ENCODE measurements around the gene TBCEL. TPM values are rescaled to one million over a fixed set of nuclear protein-coding genes. Genes with fewer than 3 reads are reported as not detected.

The TBCEL gene
- total RNA-seq, 4 donors from 2014 or later = 14.1 to 38.6 (median 16.4) TPM

GRCh38 chr11:121132211-121132976, 108.5 kb downstream of the TBCEL start:
- ATAC-seq (ENCODE audit: low FRiP score) (no peak), DNase-seq (ENCODE audit: low spot score) (no peak)
- TF ChIP-seq CTCF (IDR thresholded peaks at IDR 0.05) = no peak

DNA sequence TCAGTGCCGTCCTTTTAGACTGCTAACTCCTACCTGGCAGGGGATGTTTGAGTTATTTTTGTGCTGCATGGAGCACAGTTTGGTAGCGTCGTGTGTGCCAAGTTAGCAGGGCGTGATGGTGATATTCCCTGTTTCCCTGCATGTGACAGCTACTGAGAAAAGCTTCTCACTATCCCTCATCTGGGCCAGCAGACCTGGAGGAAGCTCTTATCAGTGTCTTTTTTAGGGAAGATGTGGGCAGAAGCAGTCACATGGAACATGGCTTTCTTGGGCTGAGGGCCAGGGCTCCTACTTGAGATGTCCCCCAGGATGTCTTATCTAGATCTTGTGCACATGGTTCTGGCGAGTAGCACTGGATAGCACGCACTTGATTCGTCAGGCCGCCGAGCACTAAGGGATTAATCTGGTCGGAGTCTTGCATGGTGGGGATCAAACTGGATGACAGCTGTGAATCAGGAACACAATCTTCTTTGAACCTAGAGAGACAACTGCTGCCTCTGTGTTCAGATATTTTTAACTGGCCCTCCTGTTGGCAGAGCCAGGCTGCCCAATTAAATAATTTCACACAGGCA, 110.9 kb downstream of the TBCEL start:
- no peak for DNase-seq (ENCODE audit: low spot score)
- ATAC-seq (ENCODE audit: low FRiP score) = no peak
- TF ChIP-seq CTCF (IDR thresholded peaks at IDR 0.05) = no peak

DNA sequence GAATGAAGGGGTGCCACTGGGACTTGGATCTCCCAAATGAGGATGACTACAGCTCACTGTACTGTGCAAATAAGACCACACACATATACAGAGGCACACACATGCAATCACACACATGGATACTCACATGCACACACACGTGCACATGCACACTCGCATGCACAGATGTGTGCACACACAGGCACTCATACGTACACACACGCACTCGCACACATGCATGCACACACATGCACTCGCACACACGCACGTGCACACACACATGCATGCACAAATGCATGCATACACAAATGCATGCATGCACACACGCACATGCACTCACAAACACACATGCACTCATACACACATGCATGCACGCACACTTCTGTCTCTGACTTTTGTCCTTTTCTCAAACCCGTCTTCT, 113.1 kb downstream of the TBCEL start:
- no peak for ATAC-seq (ENCODE audit: low FRiP score)
- TF ChIP-seq CTCF (IDR thresholded peaks at IDR 0.05) = no peak
- DNase-seq (ENCODE audit: low spot score) = no peak

DNA sequence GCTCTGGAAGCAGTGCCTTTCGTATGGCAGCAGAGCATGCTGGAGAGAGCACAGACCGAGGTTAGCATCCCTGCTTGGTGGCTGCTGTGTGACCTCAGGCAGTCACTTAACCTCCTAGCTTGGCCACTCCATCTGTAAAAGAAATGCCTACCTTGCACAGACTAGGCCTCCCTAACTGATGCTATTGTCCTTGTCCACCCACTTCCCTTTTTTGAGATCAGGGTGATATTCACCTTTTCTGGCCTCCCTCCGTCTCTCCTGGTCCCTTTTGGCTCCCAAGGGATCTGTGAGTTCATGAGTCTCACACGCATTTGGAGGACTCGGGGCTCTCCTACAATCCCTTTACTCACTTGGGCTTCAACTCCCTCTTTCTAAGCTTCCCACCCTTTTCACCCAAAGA, 114.4 kb downstream of the TBCEL start:
- DNase-seq (ENCODE audit: low spot score) (no peak), ATAC-seq (ENCODE audit: low FRiP score) (no peak)
- no peak for TF ChIP-seq CTCF (IDR thresholded peaks at IDR 0.05)

DNA sequence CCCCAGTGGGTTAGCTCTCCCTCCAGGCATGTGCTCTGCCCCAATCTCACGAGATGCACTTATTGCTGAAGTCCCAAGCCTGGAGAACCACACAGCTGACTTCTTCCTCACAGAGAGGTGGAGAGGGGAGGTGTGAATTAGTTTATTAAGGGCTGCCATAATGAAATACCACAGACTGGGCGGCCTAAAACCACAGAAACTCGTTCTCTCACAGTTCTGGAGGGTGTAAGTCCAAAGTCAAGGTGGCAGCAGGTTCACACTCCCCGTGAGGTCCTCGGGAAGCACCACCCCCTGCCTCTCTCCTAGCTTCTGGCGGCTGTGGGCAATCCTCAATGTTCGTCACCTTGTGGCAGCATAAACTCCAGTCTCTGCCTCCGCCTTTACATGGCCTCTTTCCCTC, 116.5 kb downstream of the TBCEL start:
- ATAC-seq (ENCODE audit: low FRiP score) = no peak
- no peak for TF ChIP-seq CTCF (IDR thresholded peaks at IDR 0.05)
- DNase-seq (ENCODE audit: low spot score) = no peak

Other genes starting within 250 kb of the TBCEL start
- 1 to 10 TPM in 2 of 4 donors, under 1 TPM in 2; 0.48 to 1.5 (median 1.0) TPM for gene TECTA, start 77.1 kb downstream of the TBCEL start, total RNA-seq

Measured in omental fat pad (tissue), 4 donors.